ENCODE results near the gene ZFYVE28.

Gene ZFYVE28

GRCh38 chr4:2408976-2409375 lies 9.5 kb downstream of the ZFYVE28 start:
- no peak for DNase-seq

DNA sequence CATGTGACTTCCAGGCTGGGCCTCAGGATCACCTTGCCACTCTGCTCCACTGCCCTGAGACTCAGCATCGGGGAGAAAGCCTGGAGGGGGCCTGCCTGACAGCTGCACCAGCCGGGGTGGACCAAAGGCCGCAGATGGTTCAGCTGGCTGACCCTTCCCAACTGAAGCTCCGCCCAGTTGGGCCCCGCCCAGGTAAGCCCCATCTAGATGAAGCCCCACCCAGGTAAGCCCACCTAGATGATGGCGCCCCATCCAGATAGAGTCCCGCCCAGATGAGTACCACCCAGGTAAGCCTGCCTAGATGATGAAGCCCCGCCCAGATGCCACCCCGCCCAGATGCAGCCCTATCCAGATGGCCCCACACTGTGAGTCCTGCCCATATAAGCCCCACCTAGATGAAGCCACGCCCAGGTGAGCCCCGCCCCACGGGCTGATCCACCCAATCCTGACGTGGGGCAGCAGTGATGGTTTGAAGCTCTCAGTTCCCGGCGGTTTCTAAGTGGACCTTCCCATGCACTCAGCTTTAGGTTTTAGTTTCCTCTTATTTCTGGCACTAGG lies 10.0 kb downstream of the ZFYVE28 start:
- DNase-seq = no peak

DNA sequence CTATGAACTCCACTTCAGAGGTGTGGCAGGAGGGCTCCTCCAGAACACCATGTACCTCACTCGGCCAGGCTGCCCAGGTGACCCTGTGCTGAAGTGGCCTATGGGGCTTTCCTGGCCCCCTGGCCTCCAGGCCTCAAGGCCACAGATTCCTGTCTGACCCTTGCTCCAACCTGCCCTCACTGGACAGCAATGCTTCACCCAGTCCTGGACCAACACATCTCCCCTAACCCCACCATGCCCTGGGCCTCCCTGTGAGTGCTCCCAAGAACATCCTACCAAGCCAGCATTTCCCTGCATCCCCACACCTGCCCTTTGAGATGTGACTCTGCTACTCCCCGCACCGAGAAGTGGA lies 10.5 kb downstream of the ZFYVE28 start:
- no peak for DNase-seq

DNA sequence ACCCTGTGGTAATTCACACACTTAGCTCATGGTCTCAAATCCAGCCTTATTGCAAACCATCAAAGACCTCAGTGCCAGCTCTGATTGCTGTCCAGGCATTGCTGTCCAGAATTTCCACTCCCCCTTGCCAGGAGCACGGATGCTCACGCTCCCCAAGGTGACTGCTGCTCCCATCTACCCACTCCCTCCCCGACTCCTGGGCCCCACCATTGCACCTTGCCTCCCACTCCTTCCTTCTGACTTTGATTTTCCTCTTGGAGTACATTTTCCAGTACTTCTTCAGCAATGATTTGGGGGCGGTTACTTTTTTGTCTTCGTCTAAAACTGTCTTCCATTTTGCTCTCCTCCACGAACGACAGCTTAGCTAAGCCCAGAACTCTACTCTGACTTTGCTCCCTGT lies 11.5 kb downstream of the ZFYVE28 start:
- no peak for DNase-seq

DNA sequence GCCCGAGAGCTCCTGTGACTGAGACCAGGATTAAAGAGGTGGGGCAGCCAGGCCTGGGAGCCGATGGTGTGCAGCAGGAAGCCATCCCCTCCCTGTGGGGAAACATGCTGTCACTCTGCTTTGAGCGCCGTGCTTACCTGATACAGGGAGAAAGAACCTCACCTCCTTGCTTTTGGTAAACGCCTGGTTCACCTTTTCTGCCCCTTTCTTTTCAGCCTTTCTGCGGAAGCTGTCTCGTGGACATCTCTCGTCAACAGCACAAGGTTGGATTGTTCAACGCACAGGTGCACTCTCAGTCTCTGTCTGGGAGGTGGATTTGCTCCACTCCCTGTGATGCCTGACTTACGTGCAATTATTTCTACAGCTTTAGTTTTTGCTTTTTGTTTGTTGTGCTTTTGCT lies 12.0 kb downstream of the ZFYVE28 start:
- no peak for DNase-seq

DNA sequence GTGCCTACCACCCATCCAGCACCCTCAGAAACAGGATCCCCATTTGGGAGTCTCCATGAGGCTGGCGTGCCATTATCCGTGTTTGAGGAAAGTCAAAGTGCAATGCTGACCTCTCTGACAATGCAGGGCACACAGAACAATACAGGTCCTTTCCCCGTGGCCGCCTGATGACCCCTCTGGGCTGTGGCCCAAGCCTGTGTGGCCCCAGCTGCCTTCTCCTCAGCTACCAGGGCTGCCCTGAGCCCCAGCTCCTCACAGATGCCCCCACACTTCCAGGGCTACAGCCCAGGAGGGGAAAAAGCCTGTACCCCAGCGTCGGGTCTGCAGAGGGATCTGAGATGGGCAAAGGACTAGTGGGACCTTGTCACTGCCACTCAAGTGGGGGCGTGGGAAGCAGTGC lies 15.5 kb downstream of the ZFYVE28 start:
- DNase-seq = no peak

DNA sequence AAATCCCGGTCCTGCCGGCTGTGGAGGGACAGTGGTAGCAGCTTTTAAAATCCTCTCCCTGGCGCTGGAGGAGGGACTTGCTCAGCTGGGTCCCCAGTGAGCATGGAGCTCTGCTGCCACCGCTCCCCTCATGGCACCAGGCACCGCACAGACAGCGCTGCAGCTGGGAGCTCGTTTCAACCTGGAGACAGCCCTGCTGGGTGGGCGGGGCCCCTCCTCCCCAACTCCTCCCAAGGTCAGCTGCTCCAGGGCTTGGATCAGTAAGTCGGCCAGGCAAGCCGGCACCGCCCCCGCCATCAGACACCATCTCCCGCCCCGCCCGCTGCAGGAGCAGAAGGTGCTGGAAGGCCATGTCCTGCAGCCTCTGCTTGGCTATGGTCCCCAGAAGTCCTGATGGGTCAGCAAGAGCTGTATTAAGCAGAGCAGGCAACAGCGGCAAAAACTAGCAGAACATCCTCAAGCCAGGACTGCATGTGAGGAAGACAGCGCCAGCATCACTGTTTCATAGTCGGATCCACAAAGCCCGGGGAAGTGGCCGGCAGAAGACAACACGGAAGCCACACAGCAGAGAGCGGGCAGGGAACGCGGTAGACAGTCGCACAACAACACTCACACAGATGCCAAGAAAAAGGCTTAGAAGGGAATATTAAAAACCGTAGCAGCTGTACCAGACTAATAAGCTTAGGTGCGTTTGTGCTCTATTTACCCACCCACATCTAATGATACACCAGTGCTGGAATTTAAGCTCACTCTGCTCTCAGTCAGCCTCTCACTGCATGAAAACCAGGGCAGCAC lies 16.2 kb downstream of the ZFYVE28 start:
- no peak for DNase-seq

DNA sequence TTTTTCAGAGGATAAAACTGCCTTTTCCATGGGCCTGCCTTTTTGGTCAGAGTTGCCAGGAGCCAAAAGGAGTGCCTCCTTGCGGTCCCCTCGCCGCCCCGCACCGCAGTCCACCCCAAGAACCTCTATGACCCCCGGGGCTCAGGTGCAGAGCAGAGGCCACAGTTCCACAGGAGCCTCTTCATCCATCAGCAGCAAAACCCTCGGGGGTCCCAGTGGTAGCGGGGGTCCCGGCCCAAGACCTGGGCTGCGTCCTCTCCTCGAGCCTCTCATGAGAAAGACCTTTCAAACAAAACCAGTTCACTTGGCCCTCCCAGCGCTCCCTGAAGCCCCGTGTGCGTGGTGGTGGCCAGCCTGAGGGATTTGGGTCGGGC lies 16.8 kb downstream of the ZFYVE28 start:
- DNase-seq = no peak

DNA sequence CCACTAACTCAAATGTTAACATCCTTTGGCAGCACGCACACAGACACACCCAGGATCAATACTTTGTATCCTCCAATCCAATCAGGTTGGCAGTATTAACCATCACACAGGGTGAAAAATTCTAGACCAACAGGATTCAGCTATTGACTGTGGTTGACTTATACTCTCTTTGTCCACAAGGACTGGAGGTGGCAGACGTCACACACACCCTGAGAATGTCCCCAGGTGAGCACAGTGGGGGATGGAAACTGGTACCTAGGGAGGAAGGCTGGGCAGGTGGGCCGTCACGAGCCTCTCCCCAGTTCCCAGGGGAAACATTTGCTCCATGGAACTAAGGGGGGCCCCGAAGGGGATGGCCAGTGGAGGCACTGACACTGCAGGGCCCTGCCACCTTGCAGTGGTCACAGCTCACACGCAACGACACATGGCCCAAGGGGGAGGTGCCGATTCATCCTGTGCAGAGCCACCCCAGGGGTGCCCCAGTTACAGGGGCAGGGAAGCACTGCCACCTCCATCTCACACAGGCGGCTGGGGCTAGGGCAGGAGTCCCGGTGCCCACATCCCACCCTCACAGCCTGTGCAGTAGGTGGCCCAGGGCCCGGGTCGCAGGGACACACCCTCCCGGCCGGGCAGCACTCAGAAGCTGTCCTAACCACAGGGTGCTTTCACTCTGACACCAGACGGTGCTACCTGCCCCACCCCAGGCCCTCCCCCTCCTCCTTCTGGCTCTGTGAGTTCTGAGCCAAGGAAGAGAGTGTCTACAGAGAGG lies 17.4 kb downstream of the ZFYVE28 start:
- DNase-seq = no peak

DNA sequence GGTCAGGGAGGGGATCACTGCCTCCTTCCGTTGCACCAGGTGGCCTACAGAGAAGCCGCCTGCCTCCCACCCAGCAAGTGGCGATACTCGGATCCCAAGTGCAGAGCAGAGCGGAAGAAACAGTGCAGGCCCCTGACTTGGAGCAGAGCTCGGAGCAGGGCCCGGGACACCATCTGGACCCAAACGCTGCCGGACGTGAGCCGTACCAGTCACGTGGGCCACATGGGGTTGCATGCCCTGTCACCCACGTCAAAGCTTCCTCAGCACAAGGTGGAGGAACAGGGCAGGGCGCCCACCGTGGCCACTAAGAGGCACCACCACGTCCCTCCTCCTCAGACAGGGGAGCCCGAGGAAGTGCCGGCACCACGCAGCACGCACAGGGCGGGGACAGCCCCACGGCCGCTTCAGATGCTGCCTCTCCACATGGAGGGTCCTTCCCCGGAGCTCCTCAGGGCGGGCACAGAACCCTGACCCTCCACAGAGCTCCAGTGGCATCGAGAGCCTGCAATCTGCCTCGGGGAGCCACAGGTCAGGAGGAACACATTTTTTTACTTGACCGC lies 18.7 kb downstream of the ZFYVE28 start:
- DNase-seq = no peak

DNA sequence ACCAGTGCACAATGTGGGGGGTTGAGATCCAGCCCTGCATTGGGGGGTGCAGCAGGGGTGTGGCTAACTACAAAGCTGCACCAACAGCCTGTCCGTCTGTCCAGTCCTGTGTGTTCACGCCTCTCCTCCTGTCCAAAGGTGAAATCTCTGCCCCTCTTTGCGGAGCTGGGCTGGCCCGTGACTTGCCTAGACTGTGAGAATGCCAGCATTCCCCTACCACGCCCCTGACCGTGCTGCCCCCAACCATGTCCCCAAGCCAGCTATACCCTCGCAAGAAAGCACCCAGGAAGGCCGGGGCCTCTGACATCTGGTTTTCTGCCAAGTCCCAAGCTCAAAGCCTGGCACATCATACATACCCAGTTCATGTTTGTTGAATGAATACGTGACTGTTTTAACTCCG lies 19.2 kb downstream of the ZFYVE28 start:
- DNase-seq = no peak

GRCh38 chr4:2397596-2398379 lies 20.7 kb downstream of the ZFYVE28 start:
- no peak for DNase-seq

DNA sequence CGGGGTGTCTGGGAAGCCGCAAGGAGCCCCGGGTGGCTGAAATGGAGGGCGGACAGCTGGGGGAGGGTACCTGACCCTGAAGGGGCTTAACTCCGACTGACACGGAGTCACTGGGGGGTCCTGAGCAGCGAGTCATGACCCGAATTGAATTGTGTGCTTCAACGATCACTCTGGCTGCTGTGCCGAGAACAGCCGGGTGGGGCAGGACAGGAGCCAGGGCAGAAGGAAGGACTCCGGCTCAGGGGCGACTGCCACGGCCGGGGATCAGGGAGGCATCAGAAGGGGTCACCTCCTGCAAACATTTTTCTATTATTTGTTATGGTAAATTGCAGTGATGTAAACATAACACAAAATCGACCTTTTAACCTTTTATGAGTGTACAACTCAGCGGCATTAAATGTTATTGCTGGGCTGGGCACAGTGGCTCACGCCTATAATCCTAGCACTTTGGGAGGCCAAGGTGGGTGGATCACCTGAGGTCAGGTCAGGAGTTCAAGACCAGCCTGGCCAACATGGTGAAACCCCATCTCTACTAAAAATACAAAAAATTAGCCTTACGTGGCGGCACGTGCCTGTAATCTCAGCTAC lies 21.6 kb downstream of the ZFYVE28 start:
- DNase-seq = no peak

GRCh38 chr4:2395584-2395983 lies 22.9 kb downstream of the ZFYVE28 start:
- no peak for DNase-seq

DNA sequence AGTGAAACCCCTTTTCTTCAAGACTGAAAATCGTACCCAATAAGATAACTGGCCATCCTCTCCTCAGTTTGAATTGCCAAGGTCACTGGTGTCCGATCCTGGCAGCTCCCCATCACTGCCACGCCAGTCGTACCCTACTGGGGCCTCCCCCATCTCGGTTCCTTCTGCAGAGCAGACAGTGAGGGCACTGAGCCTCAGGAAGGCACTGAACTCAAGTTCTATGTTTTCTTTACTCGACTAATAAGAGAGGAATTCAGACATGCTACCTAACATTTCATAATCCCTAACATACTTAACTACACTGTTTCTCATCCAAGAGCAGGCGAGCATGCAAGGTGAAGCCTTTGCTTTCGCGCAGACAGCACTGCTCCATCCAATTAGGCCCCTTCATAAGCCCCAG lies 23.4 kb downstream of the ZFYVE28 start:
- DNase-seq = no peak

DNA sequence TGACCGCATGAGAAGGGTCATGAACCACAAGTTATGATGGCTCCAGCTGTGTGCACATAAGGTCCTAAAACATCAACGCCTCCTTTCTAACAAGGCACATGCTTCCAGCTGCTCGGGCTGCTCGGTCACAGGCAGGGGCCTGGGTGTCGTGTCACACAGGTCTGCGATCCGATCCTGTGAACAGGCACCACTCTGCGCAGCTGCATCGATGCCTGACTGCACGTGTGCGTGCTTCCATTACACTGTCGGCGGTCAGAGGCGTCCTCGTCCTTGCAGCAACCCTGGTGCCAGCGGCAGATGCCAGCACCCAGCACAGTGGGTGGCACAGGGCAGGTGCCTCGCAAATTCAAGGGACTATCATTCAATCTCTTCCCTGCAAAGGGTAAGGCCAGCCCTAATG lies 23.9 kb downstream of the ZFYVE28 start:
- no peak for DNase-seq

- DNase-seq = no peak
These were observed 24.8 kb downstream of the ZFYVE28 start for GRCh38 chr4:2393353-2394270.

GRCh38 chr4:2390784-2391421 lies 27.5 kb downstream of the ZFYVE28 start:
- DNase-seq = no peak

- no peak for DNase-seq
These were observed 28.3 kb downstream of the ZFYVE28 start for GRCh38 chr4:2390146-2390545.

- DNase-seq = no peak
These were observed 28.8 kb downstream of the ZFYVE28 start for GRCh38 chr4:2389691-2390090.
